T-helper 1 cell (primary cell): ENCODE measurements around the gene ARIH2.
A peak's percentile ranks its signal among the peaks of the same experiment; 100 is the strongest.

ENCODE experiments used
- DNase-seq, 5 donors: peaks; one replicate each; pipeline ENCODE4 v3.0.0-alpha.2; 2012 to 2020

Gene ARIH2

GRCh38 chr3:49020330-49021212 is 101.9 kb downstream of the ARIH2 start:
- DNase-seq = peak in 1 of 5 donors; percentile 58

DNA sequence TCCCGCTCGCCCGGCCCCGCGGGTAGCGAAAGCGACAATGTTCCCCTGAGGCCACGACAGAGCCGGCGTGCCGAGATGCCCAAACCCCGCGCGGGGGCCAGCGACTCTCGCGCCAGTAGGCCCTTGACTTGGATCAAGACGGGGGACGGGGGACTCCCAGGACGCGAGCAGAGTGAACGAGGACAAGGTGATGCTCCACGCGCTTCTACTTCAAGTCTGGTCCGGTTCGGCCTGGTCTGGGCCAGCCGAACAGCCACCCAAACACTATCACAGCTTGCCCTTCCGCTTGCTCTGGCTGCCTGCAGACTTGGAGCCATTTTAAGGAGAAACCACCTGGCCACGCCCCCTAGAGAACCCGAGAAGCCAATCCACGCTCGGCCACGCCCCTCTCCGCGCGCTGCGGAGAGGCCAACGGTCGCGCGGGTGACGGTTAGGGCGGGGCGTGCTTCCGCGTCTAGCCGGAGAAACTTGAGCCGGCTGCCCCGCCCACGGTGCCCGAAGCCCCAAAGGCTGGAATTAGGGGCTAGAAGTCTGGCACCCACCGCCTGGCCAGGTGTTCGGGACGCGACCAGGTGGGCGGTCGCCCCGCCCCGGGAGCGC is 102.7 kb downstream of the ARIH2 start:
- peak; percentile 97 to 99 (median 99) for DNase-seq

- DNase-seq = peak; percentile 79 to 93 (median 87)
These were observed 103.4 kb downstream of the ARIH2 start, which contains the start of gene NDUFAF3 for GRCh38 chr3:49021813-49022687. Gene NDUFAF3, plus strand, starts transcription at chr3:49022121. Its CDS starts 24 bp downstream, at chr3:49022145.

GRCh38 chr3:49022688-49023171 is 104.1 kb downstream of the ARIH2 start:
- no peak for DNase-seq

DNA sequence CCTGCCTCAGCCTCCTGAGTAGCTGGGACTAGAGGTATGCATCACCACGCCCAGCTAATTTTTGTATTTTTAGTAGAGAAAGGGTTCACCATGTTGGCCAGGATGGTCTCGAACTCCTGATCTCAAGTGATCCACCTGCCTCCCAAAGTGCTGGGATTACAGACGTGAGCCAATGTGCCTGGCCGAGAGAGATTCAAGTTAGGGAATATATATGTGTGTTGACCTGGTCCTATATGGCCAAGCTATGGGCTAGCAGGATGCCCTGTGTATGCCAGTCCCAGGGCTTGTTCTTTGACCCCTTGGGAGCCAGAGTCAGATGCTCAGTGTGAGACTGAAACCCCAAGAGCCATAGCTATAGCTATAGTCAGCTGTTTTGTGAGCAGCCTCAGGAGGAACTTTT is 105.1 kb downstream of the ARIH2 start:
- no peak for DNase-seq

DNA sequence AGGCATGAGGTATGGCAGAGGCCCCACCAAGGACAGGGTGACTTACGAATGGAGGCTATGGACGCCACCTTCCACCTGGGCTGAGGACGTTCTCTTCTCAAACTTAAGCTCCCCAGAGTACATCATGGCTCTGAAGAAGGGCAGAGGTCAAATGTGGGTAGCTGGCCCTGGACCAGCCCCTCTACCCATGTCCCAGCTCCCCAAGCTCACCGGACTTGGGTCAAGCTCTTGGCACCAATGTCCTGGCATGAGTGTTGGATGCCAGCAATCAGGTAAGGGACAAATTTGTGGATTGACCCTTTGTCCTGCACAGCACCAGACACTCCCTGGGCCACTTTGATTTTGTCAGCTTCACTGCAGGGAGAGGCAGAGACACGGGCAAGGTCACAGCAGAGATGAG is 105.8 kb downstream of the ARIH2 start:
- DNase-seq = no peak

- no peak for DNase-seq
These were observed 106.6 kb downstream of the ARIH2 start for GRCh38 chr3:49025005-49025792.

GRCh38 chr3:49025793-49026520 is 107.3 kb downstream of the ARIH2 start:
- no peak for DNase-seq

DNA sequence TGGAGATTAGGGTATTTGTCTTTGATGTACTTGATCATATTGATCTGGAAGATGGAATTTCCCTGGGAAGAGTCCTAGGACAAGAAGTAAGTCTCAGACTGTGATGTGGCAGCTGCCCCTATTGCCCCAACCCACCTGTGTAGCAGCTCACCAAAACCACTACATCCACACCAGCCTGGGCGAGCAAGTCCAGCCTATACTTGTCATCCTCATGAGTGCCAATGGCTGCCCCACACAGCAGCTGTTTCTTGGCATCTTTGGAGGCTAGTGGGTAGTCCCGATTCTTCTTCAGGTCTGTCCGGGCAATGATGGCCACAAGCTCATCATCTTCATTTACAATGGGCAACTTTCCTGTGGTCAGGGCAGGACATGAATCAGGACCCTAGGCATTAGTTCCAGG is 107.9 kb downstream of the ARIH2 start:
- no peak for DNase-seq

GRCh38 chr3:49027634-49028033 is 109.0 kb downstream of the ARIH2 start:
- DNase-seq = no peak

GRCh38 chr3:49028298-49028672 is 109.6 kb downstream of the ARIH2 start:
- DNase-seq = no peak

DNA sequence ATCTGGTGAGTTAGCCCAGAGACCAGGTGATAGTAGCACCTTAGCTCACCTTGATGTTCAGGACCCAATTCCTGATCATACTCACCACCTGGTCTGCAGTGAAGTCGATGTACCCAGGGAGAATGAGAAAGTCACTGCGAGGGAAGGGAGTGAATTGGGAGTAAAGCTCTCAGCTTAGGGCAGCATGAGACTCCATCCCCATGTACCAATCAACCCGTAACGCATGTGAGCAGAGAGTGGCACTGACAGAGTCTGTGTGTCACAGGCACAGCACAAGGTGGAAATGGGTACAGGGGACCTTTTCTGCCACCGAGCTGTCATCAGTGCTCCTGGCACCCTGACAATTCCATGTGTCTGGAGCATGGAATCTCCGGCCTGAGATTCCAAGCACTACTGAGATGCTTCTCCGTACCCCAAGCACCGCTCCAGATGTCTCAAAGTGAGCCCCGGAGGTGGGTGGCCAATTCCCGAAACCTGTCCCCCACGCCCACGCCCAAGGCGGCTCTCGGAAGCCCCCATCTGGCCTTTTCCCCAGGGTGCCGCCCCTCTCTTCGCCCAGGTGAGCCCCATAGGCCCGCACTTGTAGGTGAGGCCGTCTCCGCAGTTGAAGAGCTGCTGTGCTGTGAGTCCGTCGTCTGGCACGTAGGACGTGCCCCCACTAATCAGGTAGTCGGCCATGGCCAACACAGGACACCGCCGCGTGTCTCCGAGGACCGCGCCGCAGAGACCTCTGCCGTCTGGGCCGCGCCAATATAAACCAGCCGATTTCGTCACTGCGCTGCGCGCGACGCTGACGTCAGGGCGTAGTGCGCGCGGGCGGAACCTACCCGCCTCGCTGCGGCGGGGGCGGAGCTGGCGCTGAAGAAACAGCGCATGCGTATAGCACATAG is 110.3 kb downstream of the ARIH2 start, which contains the start of gene IMPDH2:
Gene IMPDH2 (minus strand): TSS at position 726 of the 890 bp plus-strand sequence. CDS start 48 bp downstream, at position 678.
- DNase-seq = peak; percentile 81 to 96 (median 90)

DNA sequence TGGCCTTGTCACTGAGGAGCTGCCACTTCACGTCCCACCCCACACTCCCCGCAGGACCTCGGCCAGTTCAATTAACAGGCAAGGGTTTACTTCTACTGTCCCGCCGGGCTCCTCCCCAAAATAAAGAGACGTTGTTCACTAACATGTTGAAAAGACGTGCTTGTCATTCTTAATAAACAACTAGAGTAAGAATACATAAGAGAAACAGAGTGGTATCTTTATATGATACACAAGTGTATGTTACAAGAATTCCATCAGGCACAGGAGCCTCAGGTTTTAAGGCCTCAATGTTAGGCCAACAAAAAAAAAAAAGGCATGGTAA is 110.9 kb downstream of the ARIH2 start:
- DNase-seq = peak in 1 of 5 donors; percentile 23

- DNase-seq = no peak
These were observed 111.7 kb downstream of the ARIH2 start for GRCh38 chr3:49030321-49030720.

DNA sequence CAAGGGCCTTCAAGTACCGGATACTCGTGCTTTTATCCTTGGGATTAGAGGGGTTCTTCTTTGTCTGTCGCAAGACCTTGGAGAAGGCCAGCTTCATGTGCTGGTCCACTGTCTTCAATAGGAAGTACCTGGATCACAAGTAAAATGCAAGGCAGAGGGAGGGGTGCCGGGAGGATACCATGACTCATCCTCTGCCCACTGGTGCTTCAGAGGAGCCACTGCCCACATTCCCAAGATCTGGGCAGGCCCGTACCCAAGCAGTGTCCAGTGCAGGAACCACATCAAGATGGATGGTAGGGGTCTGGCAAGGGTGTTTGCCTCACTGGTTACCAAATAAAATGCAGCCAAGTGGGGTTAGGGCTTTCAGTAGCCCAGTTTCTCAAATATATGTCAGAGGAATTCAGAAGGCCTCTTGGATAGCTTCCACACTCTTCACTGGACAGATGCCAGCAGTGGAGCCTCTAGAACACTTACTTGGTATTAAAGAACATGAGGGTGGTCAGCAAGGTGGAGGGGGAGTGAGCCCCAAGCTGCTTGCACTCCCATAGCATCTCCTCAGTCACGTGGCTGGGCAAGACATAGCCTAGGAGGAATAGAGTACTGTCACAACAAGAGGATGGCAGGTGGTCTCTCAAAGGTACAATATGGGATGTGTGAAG is 114.1 kb downstream of the ARIH2 start:
- no peak for DNase-seq

GRCh38 chr3:49034650-49035049 is 116.0 kb downstream of the ARIH2 start:
- no peak for DNase-seq

DNA sequence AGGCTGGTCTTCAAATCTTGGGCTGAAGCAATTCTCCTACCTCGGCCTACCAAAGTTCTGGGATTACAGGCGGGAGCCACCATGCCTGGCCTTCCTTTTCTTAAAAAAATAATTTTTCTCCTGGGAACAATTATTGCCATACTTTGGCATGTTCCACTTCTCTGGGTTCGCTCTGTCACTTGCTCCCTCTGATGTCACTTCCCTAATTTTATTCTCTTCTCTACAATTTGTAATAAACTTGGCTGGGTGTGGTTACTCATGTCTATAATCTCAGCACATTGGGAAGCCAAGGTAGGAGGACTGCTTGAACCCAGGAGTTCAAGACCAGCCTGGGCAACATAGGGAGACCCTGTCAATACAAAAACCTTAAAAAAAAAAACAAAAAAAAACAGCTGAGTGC is 116.6 kb downstream of the ARIH2 start:
- no peak for DNase-seq
